ENCODE measurements around the gene VWA1. TPM values are rescaled to one million over a fixed set of nuclear protein-coding genes. Genes with fewer than 3 reads are reported as not detected.
"Not testable (repeated sequence)": the region's sequence is repeated elsewhere in the genome, so short reads cannot be mapped to it uniquely, and the experiment has no call there.

Gene VWA1
- total RNA-seq, 1 donor from 2014 or later = 41.1 TPM

DNA sequence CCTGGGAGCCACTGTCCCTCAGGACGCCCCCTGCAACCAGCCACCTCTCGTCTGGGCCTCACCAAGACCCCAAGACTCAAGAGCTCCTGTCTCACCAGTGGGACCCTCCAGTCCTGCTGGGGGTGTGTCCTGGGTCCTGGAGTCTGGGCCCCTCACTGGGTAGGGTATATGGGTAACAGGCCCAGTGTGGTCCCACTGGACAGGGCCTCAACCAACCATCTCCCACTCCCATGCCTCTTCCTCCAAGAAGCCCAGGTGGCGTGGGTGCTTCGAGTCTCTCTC is 725 bp upstream of the VWA1 start:
- no peak for DNase-seq (ENCODE audit: low spot score)

DNA sequence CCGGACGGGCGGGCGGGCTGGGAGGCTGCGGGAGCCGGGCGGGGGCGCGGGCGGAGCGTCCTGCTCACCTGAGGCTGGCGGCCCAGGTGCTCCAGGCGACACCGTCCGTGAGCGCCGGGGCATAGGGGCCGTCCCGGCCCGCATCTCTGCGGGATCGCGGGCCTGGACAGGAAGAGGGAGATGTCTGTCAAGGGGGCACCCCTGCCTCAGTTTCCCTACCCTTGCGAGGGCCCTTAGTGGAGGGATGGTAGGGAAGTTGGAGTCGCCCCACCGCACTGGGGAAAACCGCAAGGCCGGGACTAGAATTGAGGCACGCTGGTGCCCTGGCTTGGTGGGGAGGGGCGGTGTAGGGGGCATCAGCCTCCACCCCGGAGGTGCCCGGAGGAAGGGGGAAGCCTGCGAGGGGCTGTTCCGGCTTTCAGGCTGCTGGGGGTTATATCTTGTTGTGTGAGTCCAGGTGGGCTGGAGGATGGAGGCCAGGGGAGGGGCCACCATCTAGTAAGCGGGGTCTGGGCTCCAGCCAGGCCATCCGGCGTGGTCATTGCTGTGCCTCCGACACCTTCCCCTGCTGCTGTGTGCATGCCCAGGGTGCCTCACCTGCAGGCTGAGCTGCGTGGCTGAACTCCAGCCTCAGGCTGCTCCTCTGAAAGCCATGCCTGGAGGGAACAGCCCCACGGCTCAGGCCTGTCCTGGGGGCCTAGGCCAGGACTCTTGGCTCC is 580 bp downstream of the VWA1 start:
- DNase-seq (ENCODE audit: low spot score) = no peak

DNA sequence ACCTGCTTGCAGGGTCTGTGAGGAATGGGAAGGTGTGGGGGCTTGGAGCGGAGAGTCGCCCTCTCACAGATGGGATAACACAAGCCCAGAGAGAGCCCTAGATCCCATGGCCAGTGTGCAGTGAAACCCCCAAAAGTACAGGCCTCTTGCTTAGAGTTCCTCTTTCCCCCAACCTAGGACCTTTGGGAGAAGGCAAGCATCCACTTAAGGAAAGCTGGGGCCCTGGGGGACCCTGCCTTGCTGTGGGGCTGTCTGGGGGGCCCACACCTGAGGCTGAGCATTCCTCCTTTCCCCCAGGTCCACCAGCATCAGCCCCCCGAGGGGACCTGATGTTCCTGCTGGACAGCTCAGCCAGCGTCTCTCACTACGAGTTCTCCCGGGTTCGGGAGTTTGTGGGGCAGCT is 1.1 kb downstream of the VWA1 start:
- DNase-seq (ENCODE audit: low spot score) = no peak

DNA sequence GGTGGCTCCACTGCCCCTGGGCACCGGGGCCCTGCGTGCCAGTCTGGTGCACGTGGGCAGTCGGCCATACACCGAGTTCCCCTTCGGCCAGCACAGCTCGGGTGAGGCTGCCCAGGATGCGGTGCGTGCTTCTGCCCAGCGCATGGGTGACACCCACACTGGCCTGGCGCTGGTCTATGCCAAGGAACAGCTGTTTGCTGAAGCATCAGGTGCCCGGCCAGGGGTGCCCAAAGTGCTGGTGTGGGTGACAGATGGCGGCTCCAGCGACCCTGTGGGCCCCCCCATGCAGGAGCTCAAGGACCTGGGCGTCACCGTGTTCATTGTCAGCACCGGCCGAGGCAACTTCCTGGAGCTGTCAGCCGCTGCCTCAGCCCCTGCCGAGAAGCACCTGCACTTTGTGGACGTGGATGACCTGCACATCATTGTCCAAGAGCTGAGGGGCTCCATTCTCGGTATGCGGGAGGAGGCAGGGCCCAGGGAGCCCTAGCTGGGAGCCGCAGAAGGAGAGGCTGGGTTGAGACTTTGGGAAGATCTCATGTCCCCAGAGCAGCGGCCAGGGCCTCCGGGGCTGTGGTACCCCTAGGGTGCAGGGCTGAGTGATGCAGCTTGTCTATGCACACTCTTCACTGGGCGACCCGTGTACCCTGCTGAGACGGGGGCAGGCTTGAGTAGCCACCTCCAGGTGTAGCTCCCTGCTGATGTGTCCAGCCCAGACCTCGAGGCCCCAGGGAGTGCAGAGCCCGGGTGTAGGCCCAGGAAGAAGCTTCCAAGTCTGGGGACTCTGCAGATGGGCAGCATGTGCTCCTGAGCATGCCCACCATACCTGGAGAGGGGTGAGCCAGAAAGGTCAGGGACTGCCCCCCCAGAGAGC is 1.8 kb downstream of the VWA1 start:
- DNase-seq (ENCODE audit: low spot score) = no peak

DNA sequence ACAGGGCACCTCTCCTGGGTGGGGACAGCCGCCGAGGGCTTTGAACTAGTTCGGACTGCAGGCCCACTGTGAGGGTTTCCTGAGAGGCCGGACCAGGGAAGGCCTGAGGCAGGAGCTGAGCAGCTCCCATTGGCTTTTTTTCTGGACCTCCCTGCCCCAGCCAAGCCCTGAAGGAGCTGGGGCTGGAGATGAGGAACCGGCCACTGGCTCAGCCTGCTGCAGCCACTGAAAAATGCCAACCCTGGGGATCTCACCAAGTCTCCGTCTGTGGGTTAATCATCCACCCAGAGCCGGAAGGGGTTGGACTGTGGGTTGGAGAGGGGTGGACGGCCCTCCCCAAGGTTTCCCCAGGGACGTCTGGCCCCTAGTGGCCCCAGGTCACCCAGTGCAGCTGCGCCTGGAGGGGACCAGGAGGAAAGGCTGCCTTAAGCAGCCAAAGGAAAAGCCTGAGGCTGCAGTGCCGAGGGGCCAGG is 2.5 kb downstream of the VWA1 start:
- DNase-seq (ENCODE audit: low spot score) = no peak

DNA sequence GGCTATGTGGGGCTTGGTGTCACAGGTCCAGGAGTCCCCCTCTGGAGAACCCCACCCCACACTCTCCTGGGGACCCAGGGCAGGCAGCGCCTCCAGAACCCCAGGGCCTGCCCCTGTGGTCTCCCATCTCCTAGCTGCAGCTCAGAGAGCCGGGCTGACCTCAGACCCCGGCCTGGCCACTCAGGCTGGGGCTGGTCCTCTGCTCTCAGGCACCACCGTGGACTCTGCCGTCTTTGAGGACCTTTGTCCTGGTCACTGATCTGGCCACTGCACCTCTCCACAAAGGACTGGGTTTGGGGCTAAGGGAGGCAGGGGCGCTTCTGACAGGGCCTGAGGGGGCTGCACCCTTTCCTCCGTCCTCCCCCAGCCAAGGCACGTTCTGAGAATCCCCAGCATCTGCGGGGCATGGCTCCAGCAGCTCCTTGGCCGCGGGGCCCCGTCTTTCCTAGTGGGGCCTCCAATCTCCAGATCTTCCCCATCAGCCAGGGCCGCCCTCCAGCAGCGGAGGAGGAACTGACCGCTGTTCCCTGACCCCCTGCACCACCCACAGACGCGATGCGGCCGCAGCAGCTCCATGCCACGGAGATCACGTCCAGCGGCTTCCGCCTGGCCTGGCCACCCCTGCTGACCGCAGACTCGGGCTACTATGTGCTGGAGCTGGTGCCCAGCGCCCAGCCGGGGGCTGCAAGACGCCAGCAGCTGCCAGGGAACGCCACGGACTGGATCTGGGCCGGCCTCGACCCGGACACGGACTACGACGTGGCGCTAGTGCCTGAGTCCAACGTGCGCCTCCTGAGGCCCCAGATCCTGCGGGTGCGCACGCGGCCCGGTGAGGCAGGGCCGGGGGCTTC is 3.3 kb downstream of the VWA1 start:
- DNase-seq (ENCODE audit: low spot score) = no peak

GRCh38 chr1:1439546-1440261 is 4.2 kb downstream of the VWA1 start:
- DNase-seq (ENCODE audit: low spot score) = no peak

DNA sequence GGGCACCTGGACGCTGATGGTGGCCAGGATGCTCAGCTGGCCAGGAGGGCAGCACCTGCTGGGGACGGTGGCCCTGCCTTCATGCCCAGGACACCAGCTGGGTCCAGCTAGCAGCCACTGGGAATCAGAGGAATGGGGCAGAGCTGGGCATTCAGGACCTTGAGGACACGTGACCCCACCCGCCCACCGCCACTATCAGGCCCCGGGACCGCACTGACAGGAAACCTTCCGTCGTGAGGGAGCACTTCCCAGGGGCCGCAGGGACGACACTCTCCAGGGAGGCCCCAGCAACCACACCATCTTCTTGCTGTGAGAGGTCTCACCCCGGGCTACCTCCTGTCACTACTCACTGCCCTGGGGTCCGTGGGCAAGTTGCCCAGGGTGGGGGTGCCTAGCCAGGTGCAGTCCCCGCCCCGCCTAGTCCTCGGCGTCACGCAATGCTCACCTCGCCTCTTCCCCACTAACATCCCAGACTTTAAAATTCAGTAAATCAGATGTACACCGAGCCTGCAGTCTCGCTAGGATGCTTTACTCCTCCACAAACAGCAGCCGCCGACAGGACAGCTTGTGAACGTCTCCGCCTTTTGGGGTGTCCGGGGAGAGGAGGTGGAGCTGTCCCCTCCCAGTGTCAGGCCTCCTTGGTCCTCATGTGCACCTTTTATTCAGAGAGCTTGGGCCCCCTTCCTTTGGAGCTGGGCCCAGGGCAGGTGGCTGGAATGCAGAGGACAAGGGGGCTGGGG is 4.9 kb downstream of the VWA1 start:
- no peak for DNase-seq (ENCODE audit: low spot score)

GRCh38 chr1:1441002-1441888 is 5.8 kb downstream of the VWA1 start:
- no peak for DNase-seq (ENCODE audit: low spot score)

GRCh38 chr1:1442069-1442770 is 6.7 kb downstream of the VWA1 start:
- no peak for DNase-seq (ENCODE audit: low spot score)

- DNase-seq (ENCODE audit: low spot score) = not testable (repeated sequence)
Observed at GRCh38 chr1:1446631-1447030, 11.1 kb downstream of the VWA1 start.

- DNase-seq (ENCODE audit: low spot score) = no peak
Observed at GRCh38 chr1:1449099-1449739, 13.7 kb downstream of the VWA1 start, which contains the start of gene ATAD3C. TSS of gene ATAD3C (plus strand) at chr1:1449689. CDS start at chr1:1450684, 995 bp downstream.

DNA sequence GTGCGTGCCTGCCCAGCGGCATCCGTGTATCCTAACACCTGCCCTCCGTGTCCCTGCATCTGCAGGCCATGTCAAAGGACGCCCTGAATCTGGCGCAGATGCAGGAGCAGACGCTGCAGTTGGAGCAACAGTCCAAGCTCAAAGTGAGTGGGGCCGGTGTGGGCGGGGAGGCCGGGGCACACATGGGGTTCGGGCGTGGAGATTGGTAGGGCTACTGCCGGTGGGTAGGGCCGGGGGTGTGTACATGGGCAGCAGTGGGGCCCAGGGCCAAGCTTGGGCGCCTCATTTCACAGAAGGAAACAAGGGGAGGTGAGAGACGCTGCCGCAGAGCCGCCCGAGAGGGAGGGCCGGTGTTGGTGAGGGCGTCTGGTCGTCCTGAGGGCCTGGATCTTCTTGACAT is 15.1 kb downstream of the VWA1 start:
- not testable (repeated sequence) for DNase-seq (ENCODE audit: low spot score)

DNA sequence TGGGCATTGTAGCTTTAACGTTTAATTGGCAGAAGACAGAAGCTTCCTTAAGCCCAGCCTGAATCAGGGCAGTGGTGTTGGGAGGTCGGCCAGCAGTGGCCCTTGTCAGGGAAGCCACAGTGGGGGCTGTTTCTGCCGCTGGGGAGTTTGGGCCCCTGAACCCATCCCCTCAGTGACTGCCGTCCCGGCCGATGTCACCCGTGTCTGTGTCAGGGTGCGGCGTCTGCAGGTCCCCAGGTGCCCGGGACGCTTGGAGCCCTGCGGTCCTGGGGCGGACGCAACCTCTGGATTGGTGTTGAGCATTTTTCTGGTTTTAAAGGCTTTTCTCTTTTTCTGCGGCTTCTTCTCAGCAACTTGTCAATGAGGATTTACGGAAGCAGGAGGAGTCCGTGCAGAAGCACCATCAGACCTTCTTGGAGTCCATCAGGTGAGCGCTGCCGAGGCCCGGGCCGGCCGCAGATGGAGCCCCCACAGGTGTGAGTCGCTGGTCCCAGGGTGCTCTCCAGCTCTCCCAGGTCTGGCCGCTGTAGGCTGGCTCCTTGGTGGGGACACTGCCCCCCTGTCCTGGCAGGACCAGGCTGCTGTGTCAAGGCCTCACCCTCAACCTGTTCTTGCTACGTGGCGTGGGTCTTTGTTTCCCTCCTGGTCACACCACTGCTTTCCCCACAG is 16.3 kb downstream of the VWA1 start:
- DNase-seq (ENCODE audit: low spot score) = no peak

- DNase-seq (ENCODE audit: low spot score) = not testable (repeated sequence)
Observed at GRCh38 chr1:1452365-1452739, 16.9 kb downstream of the VWA1 start.

- no peak for DNase-seq (ENCODE audit: low spot score)
Observed at GRCh38 chr1:1452882-1453281, 17.4 kb downstream of the VWA1 start.

DNA sequence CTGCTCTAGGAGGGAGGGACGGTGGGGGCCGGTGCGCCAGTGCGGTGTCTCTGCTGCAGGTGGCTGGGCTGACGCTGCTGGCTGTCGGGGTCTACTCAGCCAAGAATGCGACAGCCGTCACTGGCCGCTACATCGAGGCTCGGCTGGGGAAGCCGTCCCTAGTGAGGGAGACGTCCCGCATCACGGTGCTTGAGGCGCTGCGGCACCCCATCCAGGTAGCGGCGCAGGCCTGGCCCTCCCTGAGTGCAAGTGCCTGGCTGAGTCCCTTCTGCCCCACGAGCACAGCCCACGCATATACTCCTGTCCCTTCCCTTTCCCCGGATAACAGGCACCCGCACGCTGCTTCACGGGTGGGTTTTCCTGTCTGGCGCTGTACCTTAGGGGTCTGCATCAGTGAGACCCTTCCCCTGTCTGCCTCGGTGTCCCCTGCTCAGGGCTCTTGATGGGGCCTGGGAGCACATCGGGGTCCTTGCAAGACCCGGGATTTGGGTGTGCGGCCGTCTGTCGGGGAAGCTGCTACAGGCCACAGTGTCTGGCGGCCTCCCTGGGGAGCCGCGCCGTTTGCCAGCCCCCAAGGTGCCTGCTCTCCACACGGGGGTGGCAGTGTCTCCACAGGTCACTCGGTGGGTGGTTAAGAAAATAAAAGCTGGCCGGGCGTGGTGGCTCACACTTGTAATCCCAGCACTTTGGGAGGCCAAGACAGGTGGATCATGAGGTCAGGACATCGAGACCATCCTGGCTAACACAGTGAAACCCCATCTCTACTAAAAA is 19.0 kb downstream of the VWA1 start:
- not testable (repeated sequence) for DNase-seq (ENCODE audit: low spot score)

Measured in mesenteric fat pad (tissue), 1 donor.